ENCODE results near the gene BMI1. TPM values are rescaled to one million over a fixed set of nuclear protein-coding genes. Genes with fewer than 3 reads are reported as not detected.
"Not testable (repeated sequence)": the region's sequence is repeated elsewhere in the genome, so short reads cannot be mapped to it uniquely, and the experiment has no call there.

BMI1 gene
- polyA plus RNA-seq, 3 donors, result 15.5 to 35.5 (median 25.0) TPM

DNA sequence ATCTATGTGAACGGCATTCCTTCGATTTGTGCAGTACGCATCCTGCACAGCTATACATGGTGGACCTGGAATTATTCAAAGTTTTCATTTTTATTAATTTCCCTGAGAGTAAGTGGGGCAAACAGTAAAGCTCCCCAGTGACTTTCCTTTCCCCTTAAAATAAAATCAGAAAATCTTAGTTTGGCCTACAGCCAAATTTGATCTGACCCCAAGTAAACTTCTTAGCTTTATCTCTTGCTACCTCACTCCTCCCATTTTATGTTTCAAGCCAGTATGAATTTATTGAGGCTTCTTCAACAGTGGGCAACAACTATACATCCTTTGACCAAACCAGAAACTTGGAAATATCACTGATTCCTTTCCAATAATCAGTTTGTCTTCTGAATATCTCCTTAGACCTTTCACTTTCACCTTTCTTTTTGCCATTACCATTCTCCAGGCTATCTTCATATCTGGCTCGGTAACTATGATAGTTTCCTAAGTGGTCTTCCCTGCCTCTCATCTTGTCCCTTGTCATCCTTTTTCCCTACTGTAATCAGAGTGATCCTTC is 35.5 kb downstream of the BMI1 start:
- no peak overlapping the region for H3K27ac ChIP-seq (ENCODE audit: low read depth, low read length)
- WGBS, 3 donors, result 85 to 92% (median 86%) methylated on average over 4 of the region's 4 CpGs

DNA sequence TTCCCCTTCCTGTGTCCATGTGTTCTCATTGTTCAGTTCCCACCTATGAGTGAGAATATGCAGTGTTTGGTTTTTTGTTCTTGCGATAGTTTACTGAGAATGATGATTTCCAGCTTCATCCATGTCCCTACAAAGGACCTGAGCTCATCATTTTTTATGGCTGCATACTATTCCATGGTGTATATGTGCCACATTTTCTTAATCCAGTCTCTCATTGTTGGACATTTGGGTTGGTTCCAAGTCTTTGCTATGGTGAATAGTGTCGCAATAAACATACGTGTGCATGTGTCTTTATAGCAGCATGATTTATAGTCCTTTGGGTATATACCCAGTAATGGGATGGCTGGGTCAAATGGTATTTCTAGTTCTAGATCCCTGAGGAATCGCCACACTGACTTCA is 36.9 kb downstream of the BMI1 start:
- 86 to 93% (median 88%) methylated on average over 3 of the region's 4 CpGs for WGBS, 3 donors
- H3K27ac ChIP-seq (ENCODE audit: low read depth, low read length), result not testable (repeated sequence)

DNA sequence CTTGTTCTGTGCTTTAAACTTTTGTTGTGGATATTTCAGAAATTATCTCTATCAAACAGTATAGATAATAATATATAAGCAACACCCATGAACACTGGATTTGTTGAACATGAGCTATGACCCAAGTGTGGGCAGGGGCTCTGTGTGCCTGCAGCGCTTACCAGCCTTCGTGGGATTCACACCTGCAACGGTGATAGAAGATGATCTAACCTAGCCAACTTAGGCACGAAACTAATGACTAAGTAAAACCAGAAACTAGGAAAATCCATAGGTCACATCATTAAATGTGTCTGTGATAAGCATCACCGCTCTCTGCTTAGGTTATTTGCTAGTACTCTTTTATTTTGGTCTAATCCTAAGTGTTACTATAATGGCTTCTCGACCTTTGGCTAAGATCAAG is 42.4 kb downstream of the BMI1 start:
- WGBS, 3 donors, result 92 to 94% (median 93%) methylated on average over 6 of the region's 6 CpGs

DNA sequence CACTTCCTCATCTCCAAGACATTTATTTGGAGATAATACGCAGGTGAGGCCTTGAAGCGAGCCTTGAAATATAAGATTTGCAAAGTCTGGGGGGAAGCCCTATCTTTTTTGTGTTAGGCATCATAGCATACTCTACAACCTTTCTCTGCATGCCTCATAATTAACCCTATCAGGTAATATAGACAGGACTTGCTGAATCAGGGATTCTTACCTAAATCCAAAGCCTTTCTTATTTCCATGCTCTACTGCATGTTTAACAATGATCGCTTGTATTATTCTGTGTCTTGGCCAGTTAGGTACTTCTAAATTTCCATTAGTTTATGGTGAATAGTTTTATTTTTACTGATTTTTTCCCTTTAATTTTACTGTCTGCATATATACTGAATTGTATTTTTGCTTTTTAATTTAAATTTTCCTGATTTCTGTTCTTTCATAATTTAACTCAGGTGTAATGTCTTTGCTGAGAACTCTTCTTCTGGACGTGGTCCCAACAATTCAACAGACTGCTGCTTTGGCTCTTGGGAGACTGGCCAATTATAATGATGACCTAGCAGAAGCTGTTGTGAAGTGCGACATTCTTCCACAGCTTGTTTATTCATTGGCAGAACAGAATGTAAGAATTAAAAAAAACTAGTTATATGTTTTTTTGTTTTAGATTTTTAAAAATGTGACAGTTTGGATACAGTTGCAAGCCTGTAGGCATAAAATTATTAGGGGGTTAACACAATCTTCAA is 43.7 kb downstream of the BMI1 start:
- no peak overlapping the region for H3K27ac ChIP-seq (ENCODE audit: low read depth, low read length)
- WGBS, 3 donors, result 91 to 92% (median 91%) methylated on average over 5 of the region's 5 CpGs

More for the DNA sequence above, 42.4 kb downstream of the BMI1 start:
- H3K27ac ChIP-seq (ENCODE audit: low read depth, low read length), result no peak overlapping the region

DNA sequence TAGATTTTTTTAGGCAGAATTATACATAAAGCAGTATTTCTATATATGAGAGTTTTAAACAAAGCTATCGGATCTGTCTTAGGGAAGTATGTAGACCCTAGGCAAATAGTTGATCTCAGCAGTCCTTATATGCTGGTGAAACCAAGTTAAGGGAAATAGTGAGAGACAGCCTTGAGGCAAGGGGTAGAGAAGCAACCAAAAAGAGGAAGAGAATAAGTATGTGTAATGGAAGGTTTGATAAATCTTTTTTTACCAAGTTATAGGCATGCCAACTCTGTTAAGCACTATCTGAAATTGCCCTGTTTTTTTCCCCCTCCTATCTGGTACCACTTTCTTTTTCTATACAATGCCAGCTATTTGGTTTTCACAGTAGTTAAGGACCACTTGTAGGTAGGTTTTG is 44.3 kb downstream of the BMI1 start:
- WGBS, 3 donors, result 89 to 98% (median 91%) methylated on average over 1 of the region's 1 CpG
- H3K27ac ChIP-seq (ENCODE audit: low read depth, low read length), result no peak overlapping the region

DNA sequence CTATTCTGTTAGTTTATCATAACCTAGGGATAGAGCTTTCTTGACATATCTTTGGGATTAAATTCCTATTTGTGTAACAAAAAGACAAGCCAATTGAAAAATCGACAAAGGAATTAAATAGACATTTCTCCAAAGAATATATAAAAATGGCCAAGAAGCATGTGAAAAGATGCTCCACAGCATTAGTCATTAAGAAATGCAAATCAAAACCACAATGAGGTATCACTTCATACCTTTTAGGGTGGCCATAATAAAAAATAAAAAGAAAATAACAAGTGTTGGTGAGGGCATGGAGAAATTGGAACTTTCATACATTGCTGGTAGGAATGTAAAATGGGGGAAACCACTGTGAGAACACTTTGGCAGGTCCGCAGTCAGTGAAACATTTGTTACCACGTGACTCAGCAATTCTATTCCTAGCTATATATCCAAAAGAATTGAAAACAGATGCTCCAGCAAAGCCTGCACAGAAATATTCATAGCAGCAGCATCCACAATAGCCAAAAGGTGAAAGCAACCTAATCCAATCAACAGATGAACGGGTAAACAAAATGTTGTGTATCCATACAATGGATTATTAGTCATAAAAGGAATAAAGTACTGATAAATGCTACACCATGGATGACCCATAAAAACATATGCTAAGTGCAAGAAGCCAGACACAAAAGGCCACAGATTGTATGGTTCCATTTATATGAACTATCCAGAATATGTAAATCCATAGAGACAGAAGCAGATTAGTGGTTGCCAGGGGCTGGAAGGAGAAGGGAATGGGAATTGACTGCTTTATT is 44.9 kb downstream of the BMI1 start:
- WGBS, 3 donors, result 83 to 87% (median 84%) methylated on average over 4 of the region's 4 CpGs
- H3K27ac ChIP-seq (ENCODE audit: low read depth, low read length), result no peak overlapping the region

DNA sequence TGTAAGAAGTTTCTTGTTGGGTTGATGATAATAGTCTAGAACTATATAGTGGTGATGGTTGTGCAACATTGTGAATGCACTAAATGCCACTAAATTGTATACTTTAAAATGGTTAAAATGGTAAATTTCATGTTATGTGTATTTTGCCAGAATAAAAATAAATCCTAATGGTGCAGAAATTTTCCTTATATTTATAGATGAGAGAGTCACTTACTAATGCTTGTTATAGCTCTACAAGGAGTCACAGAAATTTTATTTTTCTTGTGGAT is 45.5 kb downstream of the BMI1 start:
- H3K27ac ChIP-seq (ENCODE audit: low read depth, low read length), result no peak overlapping the region

DNA sequence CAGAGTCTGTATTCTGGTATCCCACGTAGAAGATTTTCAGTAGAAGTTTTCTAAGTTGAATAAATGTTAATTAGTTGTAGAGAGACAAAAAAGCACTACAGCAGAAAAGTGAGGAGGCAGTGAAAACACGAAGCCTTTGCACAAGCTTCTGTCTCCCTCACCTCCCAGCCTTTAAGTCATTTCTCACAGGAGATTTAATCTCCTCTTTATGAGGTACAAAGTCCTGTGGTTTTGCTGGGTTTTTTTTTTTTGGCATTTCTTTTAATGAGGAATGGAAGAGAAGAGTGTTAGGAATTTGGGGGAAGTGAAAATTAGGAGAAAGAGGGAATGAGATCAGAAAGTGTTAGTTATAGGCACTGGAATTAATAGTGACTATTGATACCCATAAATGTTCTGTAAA is 45.9 kb downstream of the BMI1 start:
- WGBS, 3 donors, result 60 to 73% (median 70%) methylated on average over 2 of the region's 2 CpGs
- no peak overlapping the region for H3K27ac ChIP-seq (ENCODE audit: low read depth, low read length)

DNA sequence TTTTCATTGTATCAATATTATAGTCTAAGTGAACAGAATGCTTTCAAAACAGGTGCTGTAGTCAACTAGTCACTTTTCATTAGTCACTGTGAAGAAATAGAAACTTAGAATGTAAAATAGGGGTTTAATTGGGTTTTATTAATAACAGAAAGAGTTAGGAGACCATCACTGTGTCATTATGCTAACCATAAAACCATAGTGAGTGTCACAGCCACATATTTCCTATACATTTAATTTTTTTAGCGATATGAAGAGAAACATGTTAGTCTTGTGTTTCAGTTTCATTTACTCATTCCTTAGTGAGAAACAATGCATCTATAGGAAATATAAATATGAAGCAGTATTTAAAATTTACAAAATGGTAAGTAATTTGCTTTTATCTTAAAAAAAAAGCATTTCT is 46.6 kb downstream of the BMI1 start:
- 83 to 93% (median 92%) methylated on average over 1 of the region's 1 CpG for WGBS, 3 donors
- no peak overlapping the region for H3K27ac ChIP-seq (ENCODE audit: low read depth, low read length)

DNA sequence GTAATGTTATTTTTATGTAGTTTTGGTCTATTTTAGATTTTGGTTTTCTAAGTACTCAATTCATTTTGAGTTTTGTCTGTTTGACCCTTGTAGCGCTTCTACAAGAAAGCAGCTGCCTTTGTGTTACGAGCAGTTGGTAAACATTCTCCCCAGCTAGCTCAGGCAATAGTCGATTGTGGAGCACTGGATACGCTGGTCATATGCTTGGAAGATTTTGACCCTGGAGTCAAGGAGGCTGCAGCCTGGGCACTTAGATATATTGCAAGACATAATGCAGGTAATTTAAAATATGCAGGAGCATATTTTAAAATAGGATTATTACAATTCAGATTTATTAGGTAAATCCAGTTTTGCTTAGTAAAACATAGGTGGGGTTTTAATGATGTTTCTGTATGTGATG is 47.5 kb downstream of the BMI1 start:
- no peak overlapping the region for H3K27ac ChIP-seq (ENCODE audit: low read depth, low read length)
- whole genome bisulfite sequencing, 3 donors, result 84 to 94% (median 92%) methylated on average over 4 of the region's 4 CpGs

DNA sequence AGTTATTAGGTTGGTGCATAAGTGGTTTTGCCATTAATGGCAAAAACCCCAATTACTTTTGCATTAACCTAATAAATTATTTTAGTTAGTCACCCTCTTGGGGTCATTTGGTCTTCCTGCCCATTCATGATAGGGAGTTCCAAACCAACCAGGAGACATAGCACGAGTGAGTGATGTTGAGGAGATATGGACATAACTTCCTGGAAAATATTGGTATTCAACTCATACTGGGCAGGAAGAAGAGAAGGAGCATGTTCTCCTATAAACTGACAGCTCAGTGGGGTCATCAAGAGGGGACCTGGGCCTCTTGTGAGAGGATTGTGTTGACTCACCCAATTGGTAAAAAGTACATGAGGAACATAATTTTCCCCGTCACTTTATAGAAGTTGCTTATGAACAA is 48.1 kb downstream of the BMI1 start:
- H3K27ac ChIP-seq (ENCODE audit: low read depth, low read length), result no peak overlapping the region
- 44 to 76% (median 45%) methylated on average over 2 of the region's 2 CpGs for WGBS, 3 donors

DNA sequence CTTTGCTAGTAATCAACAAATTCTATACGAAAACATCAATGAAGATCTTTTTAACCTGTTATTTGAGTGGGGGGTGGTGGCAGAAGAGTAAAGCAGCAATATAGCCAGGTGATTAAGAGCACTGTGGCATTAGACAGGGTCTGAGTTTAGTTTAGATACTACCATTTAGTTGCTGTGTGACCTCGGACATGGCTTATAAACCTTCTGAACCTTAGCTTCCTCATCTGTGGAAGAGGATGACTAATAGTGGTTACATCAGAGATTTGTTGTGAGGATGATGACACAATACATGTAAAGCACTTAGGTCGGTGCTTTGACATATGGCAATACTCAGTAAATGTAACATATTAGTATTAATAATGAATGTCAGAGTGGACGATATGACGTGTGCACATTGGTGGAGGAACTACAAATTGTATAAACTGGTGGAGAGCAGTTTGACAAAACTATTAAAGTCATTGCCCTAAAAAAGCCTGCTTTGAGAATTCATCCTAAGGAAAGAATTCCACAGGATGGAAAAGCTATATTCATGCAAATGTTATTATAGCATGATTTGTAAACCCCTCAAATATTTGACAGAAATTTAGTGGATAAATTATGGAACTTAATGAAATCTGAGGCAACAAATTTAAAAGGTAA is 48.7 kb downstream of the BMI1 start:
- no peak overlapping the region for H3K27ac ChIP-seq (ENCODE audit: low read depth, low read length)
- WGBS, 3 donors, result 79 to 90% (median 81%) methylated on average over 5 of the region's 5 CpGs

DNA sequence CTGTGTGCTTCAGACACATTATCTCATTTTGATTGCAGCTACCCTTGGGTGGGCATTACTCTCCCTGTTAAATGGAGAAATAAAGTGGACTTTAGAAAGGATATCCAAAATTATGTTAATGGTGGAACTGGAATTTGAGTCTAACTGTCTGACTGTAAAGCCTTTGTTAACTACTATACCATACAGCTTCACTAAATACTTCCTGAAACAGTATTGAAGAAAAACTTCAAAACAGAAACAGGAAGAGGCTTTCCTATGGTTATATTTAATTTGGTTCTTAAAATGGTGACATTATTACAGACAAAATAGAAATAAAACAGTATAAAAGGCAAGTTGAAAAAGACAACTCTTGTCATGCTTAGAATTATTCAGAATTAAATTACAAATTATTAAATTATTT is 49.4 kb downstream of the BMI1 start:
- H3K27ac ChIP-seq (ENCODE audit: low read depth, low read length), result no peak overlapping the region

DNA sequence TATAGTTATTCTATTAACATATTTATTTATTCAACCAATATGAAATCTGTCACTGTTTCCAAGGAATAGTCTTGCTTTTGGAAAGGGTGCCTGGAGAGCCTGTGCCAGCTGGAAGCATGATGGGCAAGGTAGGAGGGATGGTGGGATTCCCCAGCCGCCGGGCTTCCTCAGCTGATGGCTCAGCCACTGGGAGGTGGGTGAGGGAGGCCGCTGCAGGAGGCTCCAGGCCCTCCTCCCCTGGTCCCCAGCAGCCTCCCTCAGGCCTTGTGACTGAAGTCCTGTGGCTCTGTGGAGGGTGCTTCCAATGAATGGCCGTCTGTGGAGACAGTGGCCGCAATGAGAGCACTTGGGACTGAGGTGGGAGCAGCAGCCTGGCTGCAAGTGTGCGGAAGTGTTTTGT is 51.4 kb downstream of the BMI1 start:
- 88 to 90% (median 88%) methylated on average over 6 of the region's 6 CpGs for WGBS, 3 donors
- H3K27ac ChIP-seq (ENCODE audit: low read depth, low read length), result no peak overlapping the region

DNA sequence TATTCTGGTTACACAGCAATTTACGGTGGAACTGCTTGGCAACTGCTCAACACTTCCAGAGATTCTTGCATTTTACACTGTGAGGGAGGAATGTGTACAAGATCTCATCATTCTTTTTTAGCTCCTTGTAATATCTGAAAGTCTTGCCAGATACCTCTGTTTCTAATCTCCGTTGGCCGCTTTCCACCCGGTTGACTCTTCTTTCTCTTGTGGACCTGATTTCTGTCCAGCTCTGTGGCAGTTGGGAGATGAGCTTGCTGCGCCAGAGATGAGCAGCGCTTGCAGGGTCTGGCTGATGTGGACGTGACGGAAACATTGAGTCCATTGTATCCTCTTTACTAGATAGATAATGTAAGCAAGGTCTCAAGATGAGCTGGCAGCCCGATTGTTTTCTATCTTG is 52.0 kb downstream of the BMI1 start:
- 58 to 79% (median 59%) methylated on average over 9 of the region's 9 CpGs for WGBS, 3 donors
- no peak overlapping the region for H3K27ac ChIP-seq (ENCODE audit: low read depth, low read length)

DNA sequence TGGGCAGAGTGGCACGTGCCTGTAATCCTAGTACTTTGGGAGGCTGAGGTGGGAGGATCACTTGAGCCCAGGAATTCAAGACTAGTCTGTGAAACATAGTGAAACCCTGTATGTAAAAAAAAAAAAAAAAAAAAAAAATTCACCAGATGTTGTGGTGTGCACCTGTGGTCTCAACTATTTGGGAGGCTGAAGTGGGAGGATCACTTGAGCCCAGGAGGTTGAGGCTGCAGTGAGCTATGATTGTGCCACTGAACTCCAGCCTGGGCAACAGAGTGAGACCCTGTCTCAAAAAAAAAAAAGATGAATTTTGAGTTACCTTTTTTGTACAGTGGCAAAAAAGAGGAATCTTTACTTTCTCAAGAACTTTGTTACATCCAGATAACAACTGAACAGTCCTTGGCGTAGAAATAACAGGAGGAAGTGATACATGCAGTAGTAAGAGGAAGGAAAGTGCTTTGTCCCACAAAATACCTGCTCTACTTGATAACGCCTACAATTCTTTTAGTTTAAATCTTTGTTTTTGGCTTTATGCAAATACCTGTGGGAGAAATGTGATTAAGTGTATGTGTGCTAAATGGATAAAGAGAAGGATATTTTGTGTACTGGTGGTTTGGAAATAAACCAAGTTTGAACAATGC is 53.7 kb downstream of the BMI1 start:
- no peak overlapping the region for H3K27ac ChIP-seq (ENCODE audit: low read depth, low read length)
- 61 to 77% (median 77%) methylated on average over 3 of the region's 3 CpGs for WGBS, 3 donors

DNA sequence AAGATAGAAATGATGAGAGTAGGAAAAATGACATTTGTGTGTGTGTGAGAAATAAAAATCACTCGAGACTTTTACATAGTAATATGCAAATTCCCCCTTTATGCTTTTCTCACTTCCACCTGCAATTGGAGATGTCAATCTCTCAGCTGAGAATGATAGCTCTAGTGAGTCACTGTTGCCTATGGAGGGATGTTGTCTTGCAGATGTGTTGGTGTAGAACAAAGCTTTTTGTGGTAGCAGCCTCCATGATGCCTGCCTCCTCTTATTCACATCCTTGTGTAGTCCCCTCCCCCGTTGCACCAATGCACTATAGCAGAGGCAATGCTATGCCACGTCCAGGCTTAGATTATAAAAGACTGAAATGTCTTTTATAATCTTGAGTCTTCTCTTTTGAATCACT is 58.2 kb downstream of the BMI1 start:
- WGBS, 3 donors, result 83 to 88% (median 88%) methylated on average over 3 of the region's 3 CpGs
- no peak overlapping the region for H3K27ac ChIP-seq (ENCODE audit: low read depth, low read length)
